ENCODE results near the gene GET3.

GET3 gene

DNA sequence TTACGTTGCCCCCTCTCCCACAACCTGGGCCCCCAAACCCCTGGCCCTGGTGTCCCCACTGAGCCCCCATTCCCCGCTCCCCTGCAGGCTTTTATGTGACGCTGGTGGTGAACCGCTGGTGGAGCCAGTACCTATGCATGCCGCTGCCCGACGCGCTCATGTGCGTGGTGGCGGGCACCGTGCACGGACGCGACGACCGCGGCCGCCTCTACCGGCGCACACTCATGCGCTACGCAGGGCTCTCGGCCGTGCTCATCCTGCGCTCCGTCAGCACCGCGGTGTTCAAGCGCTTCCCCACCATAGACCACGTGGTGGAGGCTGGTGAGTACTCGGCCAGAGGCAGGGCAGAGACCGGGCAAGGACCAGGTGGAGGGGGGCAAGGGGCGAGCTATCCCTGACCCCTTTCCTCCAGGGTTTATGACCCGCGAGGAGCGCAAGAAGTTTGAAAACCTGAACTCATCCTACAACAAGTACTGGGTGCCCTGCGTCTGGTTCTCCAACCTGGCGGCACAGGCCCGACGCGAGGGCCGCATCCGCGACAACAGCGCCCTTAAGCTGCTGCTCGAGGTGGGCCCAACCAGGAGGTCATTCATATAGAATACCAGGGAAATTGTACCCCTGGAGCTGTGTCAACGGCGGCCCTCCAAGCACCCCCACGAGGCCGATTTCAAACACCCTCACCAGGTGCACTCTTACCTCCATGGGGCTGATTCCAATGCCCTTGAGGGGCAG lies 17.3 kb downstream of the GET3 start:
- DNase-seq, result no peak

DNA sequence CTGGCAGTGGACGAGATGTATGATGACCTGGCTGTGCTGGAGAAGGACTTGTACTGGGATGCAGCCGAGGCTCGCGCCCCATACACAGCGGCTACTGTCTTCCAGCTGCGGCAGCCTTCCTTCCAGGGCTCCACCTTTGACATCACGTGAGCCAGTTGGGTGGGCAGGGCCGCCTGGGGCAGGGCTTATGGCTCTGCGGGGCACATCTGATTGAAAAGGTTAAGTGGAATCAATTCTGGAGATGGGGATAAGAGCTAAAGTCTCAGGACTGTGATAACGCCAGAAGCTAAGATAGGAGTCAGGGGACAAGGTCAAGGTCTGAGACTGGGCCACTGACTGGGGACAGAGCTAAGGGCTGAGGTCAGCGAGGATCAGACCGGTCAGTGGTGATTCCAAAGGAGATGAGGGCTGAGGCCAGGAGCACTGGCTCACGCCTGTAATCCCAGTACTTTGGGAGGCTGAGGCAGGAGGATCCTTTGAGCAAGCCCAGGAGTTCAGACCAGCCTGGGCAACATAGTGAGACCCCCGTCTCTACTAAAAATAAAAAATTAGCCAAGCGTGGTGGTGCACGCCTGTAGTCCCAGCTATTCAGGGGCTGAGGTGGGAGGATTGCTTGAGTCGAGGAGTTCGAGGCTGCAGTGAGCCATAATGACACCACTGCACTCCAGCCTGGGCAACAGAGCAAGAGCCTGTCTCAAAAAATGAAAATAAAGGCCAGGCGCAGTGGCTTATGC lies 19.0 kb downstream of the GET3 start:
- DNase-seq, result no peak

DNA sequence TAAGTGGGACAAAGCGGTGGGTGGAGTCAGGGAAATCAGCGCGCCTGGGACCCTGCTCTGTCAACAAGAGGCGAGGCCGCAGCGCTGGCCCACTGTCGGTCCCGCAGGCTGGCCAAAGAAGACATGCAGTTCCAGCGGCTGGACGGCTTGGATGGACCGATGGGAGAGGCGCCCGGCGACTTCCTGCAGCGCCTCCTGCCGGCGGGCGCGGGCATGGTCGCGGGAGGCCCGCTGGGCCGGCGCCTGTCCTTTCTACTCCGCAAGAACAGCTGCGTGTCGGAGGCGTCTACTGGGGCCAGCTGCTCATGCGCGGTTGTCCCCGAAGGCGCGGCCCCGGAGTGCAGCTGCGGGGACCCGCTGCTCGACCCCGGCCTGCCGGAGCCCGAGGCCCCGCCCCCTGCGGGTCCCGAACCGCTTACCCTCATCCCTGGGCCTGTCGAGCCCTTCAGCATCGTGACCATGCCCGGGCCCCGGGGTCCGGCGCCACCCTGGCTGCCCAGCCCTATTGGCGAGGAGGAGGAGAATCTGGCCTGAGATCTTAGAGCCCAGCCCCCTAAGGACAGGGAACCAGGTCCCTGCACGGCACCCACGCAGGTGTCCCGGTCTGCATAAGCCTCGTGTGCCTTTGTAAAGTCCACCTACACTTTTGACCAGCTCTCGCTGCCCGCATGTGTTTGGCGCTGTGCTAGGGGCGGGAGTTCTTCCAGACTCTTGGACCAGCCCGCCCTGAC lies 20.4 kb downstream of the GET3 start:
- DNase-seq, result peak; percentile 84

DNA sequence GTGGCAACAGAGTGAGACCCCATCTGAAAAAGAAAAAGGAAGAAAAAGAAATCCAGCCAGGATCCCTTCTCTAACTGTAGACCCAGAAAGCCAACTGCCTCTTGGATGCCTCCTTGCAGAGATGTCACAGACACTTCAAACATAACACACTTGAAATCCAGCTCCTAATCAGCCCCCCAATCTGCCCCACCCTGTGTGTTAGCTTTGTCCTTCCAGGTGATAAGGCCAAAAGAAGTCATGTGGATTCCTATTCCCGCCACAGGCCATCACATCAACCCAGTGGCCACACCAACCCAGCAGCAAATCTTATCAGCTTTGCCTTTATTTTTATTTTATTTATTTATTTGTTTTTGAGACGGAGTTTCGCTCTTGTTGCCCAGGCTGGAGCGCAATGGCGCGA lies 22.4 kb downstream of the GET3 start:
- DNase-seq, result no peak

DNA sequence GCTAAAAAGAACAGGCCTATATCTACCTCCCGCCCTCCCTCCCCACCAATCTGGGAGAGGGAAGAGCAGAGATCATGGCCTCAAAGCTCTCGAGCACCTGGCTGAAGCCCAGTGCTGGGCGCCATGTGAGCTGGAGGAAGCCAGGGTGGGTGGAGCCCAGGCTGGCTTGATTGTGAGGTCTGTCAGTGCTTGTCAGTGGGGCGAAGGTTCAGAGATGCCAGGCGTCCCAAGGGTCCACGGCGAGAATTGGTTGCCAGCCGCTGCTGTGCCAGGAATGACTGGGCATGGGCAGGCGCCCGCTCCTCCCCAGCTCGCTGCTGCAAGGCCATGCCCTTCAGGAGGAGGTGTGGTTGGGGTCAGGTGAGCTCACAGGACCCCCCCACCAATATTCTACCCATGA lies 25.8 kb downstream of the GET3 start:
- DNase-seq, result no peak

DNA sequence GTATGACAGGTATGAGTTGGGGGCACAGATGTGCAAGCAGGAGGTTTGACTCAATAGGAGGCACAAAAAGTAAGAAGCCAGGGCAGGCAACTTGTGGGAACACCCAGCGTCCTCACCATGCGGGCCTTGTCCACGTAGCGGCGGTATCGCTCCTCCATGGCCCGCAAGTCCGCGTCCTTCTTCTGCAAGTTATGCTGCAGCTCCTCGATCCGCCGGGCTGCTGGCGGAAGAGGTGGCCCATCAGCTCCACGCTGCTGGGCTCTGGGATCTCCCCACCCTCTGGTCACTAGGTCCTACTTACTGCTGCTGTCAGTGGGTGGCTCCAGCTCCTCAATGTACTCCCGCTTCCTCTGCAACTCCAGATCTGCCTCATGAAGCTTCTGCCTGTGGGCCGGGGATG lies 27.4 kb downstream of the GET3 start:
- no peak for DNase-seq

DNA sequence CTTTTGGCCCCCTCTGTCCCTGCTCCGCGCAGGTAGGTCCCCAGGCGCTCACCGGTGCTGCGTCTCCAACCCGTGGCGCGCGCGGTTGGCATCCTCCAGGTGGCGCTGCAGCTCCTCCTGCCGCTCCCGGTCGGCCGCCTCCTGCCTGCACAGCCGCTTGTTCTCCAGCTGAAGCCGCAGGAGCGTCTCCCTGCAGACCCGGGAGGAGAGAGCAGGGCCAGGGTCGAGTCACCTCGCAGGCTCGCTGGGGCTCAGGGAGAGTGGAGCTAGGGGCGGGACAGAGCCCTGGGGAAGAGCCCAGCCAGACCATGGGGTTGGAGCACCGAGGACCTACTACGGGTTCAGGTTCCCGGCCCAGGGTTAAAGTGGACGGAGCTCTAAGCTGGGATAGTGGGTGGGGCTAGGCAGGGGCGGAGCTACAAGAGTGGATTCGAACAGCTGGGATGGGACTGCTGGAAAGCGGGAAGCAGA lies 28.8 kb downstream of the GET3 start:
- no peak for DNase-seq

DNA sequence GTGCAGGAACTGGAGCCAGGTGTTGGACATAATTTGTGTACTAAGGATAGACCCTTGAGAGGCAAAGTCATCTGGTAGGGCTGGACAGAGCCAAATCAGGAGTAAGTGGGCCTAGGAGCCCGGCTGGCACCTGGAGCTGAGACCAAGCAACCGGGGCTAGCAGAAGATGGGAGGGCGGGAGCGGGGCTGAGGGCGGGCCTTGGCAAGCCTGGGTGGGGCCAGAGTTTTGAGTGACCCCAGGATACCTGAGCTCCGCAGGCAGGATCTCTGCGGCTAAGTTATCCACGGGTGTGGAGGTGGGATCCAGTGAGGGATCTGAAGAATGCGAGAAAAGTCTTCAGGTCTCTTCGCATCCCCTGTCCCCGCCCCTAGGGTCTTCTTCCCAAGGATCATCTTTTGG lies 29.9 kb downstream of the GET3 start:
- no peak for DNase-seq

DNA sequence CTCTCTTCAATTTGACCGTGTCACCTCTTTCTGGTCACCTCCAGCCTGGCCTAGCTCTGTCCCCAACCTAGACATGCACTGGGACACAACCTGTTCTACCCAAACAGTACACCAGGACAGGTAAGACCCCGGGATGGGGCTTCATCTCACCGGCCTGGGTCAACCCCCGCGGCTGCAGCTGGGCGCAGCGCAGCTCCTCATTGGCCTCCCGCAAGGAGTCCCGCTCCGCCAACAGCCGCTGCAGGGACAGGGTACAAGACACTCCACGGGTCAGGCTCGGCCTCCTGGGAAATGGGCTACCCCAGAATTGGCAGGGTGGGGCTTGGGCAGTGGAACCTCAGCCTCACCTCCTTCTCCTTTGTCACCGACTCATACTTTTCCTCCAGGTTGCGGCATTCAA lies 30.4 kb downstream of the GET3 start:
- no peak for DNase-seq

DNA sequence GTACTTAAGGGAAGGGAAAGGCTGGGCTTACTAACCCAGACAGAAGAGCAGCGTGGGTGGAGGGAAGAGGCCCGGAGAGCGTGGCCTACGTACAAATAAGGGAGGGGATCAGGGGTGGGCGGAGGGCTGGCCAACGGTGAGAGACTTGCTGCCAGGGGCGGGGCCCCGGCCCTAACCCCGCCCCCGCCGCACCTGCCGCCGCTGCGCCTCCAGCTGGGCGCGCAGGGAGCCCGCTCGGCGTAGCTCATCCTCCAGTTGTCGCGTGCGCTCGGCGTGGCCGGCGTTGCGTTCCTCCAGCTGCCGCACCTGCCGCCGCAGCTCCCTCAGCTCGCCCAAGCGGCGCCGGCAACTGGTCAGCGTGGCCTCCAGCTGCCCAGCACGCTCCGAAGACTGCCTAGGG lies 32.4 kb downstream of the GET3 start:
- peak; percentile 47 for DNase-seq

DNA sequence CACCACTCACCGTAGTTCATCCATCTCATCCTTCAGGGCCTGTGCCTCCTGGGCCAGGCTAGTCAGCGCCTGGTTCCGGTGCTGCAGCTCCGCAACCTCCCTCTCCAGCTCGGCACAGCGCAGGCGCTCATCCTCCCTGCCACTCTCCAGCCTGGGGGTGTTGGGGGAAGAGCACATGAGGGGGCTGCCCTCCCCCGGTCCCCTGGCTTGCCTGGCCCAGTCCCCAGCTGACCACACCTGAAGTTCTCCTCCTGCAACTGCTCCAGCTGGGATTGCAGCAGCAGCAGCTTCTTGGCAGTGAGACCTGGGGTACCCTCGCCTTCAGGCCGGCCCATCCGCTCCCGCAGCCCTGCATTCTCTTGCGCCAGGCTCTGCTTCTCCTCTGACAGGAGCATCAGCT lies 33.6 kb downstream of the GET3 start:
- DNase-seq, result no peak

DNA sequence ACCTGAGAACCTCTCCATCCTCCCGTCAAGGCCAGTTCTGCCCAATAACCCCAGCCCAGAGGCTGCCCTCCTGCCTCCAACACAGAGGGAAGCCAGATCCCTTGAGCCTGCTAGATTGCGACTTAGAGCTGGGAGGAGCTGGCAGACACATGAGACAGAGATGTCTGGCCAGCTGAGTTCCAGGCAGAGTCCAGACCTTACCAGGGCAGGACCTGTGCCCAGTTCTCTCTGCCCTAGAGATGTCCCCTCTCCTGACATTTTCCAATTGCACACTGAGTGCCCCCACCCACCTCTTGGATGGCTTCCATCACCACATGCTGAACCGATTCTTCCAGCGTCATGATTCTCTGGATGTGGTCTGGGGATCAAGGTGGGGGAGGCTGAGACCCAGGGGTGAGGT lies 35.0 kb downstream of the GET3 start:
- DNase-seq, result no peak

DNA sequence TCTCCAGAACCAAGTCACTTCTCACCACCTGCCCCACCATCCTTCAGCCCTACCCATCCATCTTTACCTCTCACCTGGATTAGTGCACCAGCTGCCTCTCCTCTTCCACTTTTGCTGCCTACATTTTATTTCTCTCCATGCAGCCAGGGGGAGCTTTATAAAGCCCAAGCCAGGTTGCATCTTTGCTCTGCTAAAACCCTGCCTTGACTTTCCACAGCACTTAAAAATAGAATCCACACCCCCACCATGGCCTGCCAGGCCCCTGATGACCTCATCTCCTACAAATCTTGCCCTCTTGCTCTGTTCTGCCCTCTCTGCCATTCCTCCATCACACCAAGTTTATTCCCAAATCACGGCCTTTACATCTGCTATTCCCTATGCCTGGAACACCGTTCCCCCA lies 36.3 kb downstream of the GET3 start:
- no peak for DNase-seq

DNA sequence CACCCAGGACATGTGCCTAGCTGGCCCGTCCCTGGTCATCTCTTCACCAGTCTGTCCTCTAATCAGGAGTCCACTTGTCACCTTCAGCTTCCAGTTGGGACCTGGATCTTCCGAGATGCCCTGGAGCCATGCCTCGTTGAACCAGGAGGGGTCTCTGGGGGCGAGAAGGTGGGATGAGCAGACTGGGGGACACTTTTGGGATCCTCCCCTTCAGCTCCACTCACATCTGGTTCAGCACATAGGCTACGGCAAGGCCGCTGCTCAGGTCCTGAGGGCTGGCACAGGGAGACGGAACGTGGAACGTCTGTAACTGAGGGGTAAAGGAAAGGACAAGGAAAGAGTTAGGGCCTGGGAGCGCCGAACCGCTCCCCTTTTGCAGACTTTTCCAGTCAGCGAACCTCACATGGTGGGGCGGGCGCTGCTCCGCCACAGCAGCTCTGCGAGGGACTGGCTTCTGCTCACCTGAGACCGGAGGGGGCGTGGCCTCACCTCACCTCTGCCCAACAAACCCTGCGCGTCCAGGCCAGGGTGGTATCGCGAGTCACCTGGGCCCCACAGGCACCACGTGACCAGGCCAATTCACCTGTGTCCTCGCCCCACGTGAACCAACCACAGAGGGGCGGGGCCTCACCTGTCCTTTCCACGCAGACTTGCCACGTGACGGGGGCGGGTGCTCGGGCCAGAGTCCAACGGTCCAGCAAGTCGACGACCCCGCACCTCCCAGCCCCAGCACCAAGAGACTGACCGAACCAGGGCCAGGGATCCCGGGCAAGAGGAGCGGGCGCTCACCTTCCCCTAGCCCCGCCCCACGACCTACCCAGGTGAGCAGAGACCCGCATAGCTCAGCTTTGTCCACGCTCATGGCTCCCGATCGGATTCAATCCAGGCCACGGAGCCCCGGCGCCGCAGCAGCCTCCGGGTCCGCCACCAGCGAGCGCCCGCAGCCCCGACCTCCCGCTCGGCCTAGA lies 37.6 kb downstream of the GET3 start, which contains the start of gene HOOK2:
HOOK2 (minus strand) TSS at position 965 of the 968 bp plus-strand sequence; CDS start at position 862, 103 bp downstream.
- DNase-seq, result no peak

DNA sequence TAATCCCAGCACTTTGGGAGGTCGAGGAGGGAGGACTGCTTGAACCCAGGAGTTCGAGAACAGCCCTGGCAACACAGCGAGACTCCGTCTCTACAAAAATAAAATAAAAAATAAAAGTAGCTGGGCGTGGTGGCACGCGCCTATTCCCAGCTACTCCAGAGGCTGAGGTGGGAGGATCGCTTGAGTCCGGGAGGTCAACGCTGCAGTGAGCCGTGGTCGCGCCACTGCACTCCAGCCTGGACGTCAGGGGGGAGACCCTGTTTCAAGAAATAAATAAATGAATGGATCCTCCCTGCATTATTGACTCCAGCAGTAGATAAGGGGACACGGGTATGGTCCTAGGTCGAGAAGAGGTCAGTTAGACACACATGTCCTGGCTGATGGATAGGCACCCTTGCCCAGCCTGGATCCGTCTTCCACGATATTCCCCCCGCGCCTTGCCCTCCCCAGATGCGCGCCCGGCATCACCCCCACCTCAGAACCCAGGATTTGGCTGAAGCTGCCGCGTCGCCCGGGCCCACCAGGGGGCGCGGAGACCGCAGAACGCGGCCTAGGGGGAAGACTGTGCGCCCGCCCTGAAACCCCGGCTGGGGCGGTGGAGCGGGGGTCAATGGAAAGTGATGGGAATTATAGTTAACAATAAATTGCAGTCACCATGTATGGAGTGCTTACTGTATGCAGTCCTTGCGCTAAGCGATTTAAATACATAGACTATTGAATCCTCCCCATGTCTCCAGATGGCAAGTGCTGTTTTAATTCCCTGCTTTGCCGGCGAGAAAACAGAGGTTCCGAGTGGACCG lies 40.1 kb downstream of the GET3 start:
- DNase-seq, result peak; percentile 90

DNA sequence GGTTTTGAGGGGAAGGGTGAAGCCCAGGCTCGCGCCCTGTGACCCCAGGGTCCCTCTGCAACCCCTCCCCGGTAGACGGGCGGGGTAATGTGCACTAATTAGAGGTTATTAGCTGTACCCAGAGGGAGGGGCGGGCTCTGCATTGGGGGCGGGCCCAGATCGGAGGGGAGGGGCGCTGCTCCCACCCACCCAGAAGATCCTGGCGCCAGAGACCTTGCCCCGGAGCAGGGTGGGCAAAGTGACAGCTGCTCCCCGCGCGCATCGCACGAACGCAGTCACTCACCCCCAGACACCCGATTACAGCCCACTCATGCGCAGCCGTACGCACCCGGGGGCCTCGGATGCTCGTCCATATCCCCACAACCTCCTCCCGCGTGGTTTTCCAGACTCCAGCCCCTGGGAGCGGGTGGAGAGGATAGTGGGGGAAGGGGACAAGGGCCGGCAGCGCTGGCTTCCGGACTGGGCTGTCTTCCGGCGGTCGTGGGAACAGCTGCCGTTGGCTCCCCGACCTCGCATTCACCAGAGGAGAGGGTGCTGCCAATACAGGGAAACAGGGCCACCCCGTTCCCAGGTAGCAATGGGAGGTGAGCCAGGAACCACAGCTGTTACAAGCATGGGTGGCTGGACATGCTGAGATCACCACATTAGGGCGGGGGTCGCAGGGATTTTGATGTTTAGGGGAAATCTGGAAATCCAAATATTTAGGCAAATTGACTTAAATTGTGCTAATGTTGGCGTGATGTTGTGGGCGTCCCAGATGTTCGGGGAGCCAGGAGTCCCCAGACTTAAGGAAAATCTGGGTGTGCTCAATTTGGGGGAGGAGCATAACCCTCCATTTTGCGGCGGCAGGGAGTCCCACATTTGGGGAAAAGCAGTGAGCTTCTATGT lies 41.0 kb downstream of the GET3 start:
- DNase-seq, result peak; percentile 91

DNA sequence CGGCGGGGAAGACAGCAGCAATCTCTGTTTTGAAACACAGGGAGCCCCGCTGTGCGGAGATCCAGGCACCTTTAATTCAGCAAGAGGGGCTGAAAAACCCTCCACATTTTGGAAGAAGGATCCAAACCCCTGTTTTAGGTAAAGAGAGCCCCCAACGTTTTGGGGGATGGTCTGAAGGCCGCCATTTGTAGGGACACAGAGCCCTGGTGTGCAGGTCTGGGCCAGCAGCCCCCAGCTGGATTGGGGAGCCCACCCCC lies 41.5 kb downstream of the GET3 start:
- DNase-seq, result no peak

DNA sequence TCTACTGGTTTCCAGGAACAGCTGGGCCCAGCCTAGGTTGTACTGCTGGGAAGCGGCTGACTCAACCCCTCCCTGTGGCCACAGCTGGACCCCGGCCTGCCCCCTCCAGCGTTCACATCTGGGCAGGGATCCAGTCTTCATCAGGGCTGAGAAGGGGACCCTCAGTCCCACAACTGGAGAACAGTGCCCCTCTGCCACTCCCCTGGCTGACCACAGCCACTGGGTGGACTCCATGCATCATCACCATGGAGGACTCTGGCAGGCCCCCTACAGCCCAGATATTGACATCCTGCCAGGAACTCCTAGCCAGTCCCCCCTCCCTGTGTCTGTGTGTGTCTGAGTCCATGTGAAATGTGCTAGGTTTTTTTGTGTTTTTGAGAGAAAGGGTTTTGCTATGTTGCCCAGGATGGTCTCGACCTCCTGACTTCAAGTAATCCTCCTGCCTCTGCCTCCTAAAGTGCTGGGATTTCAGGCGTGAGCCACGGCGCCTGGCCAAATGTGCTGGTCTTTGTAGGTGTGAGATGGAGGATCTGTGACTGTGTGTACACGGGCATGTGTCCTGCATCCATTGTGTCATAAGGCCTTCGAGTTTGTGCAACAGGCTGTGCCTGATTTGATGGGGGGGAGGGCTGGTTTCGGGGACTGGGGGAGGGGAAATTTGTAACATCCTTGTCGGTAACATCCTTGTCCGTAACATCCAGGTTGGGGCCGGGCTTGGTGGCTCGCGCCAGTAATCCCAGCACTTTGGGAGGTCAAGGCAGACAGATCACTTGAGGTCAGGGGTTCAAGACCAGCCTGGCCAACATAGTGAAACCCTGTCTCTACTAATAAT lies 42.1 kb downstream of the GET3 start:
- peak; percentile 92 for DNase-seq

DNA sequence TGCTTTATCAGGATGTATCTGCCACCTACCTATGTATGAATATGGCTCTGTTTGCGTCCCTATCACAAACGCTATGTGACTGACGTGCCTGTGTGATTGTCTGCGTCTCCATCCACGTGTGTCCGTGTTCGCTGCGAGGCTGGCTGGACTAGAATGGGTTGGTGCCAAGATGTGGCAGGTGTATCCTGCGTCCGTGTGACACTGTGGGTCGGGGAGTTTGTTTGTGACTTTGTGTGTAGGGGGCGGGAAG lies 44.8 kb downstream of the GET3 start:
- DNase-seq, result no peak

All from femur (tissue), 1 donor.